Measurements from ENCODE around the gene KCNMA1. TPM values are rescaled to one million over a fixed set of nuclear protein-coding genes. Genes with fewer than 3 reads are reported as not detected.

The KCNMA1 gene
- total RNA-seq, 1 experiment from 2014 or later, result 31.3 TPM

- no peaks in the 10 kb centered on the region for H4K20me1 ChIP-seq (ENCODE audit: insufficient read depth, low read depth, low read length)
- peak overlapping the region; percentile 64 for H3K4me2 ChIP-seq (ENCODE audit: low read depth, low read length, poor library complexity, severe bottlenecking)
- H3K9me2 ChIP-seq (replicated peaks; ENCODE audit: insufficient read depth, low read length), result no peaks in the 10 kb centered on the region
- DNase-seq, result peak; percentile 85
- H3K79me2 ChIP-seq (ENCODE audit: low read length), result no peaks in the 10 kb centered on the region
- peak overlapping the region; percentile 58 for H3K9ac ChIP-seq (ENCODE audit: low read length)
- peak overlapping the region; percentile 94 for H3K27ac ChIP-seq (ENCODE audit: low read length)
- H3K9me3 ChIP-seq (ENCODE audit: low read length), result no peaks in the 10 kb centered on the region
- peak overlapping the region; percentile 35 for H3K4me3 ChIP-seq (ENCODE audit: low read length)
- no peaks in the 10 kb centered on the region; the same call in 1 of the 2 replicates for H3K36me3 ChIP-seq (ENCODE audit: insufficient read depth, low read length)
- H2AFZ ChIP-seq (ENCODE audit: low read length), result no peak overlapping the region
- H3K4me1 ChIP-seq (ENCODE audit: low read length), result peaks cover 57% of the 10 kb centered on the region
- no peaks in the 10 kb centered on the region for H3K27me3 ChIP-seq (ENCODE audit: low read length)
These were observed 98.3 kb downstream of the KCNMA1 start for GRCh38 chr10:77539147-77539935.

GRCh38 chr10:77537720-77538373 is 99.8 kb downstream of the KCNMA1 start:
- Histone ChIP-seq H3K9me3 (ENCODE audit: low read length) (no peaks in the 10 kb centered on the region), H3K9me2 (replicated peaks; ENCODE audit: insufficient read depth, low read length) (no peaks in the 10 kb centered on the region), H4K20me1 (ENCODE audit: insufficient read depth, low read depth, low read length) (no peaks in the 10 kb centered on the region), H3K36me3 (ENCODE audit: insufficient read depth, low read length) (no peaks in the 10 kb centered on the region), H3K4me1 (ENCODE audit: low read length) (peaks cover 59% of the 10 kb centered on the region), H3K79me2 (ENCODE audit: low read length) (no peaks in the 10 kb centered on the region), H3K9ac (ENCODE audit: low read length) (no peak overlapping the region), H3K4me2 (ENCODE audit: low read depth, low read length, poor library complexity, severe bottlenecking) (no peak overlapping the region), H3K27ac (ENCODE audit: low read length) (no peak overlapping the region), H3K4me3 (ENCODE audit: low read length) (no peak overlapping the region), H2AFZ (ENCODE audit: low read length) (no peak overlapping the region), H3K27me3 (ENCODE audit: low read length) (no peaks in the 10 kb centered on the region)
- no peak for DNase-seq

GRCh38 chr10:77537071-77537470 is 100.5 kb downstream of the KCNMA1 start:
- DNase-seq, result no peak
- Histone ChIP-seq H3K9me3 (ENCODE audit: low read length) (no peaks in the 10 kb centered on the region), H3K36me3 (ENCODE audit: insufficient read depth, low read length) (no peaks in the 10 kb centered on the region), H3K27me3 (ENCODE audit: low read length) (no peaks in the 10 kb centered on the region), H2AFZ (ENCODE audit: low read length) (no peak overlapping the region), H3K79me2 (ENCODE audit: low read length) (no peaks in the 10 kb centered on the region), H3K4me1 (ENCODE audit: low read length) (peaks cover 59% of the 10 kb centered on the region), H3K9me2 (replicated peaks; ENCODE audit: insufficient read depth, low read length) (no peaks in the 10 kb centered on the region), H3K27ac (ENCODE audit: low read length) (no peak overlapping the region), H3K4me2 (ENCODE audit: low read depth, low read length, poor library complexity, severe bottlenecking) (no peak overlapping the region), H3K9ac (ENCODE audit: low read length) (no peak overlapping the region), H4K20me1 (ENCODE audit: insufficient read depth, low read depth, low read length) (no peaks in the 10 kb centered on the region), H3K4me3 (ENCODE audit: low read length) (no peak overlapping the region)

- H3K9me3 ChIP-seq (ENCODE audit: low read length), result no peaks in the 10 kb centered on the region
- no peaks in the 10 kb centered on the region for H3K79me2 ChIP-seq (ENCODE audit: low read length)
- no peaks in the 10 kb centered on the region for H3K27me3 ChIP-seq (ENCODE audit: low read length)
- no peaks in the 10 kb centered on the region for H3K36me3 ChIP-seq (ENCODE audit: insufficient read depth, low read length)
- no peak overlapping the region for H3K9ac ChIP-seq (ENCODE audit: low read length)
- no peak overlapping the region for H3K4me3 ChIP-seq (ENCODE audit: low read length)
- H2AFZ ChIP-seq (ENCODE audit: low read length), result no peak overlapping the region
- no peak overlapping the region for H3K4me2 ChIP-seq (ENCODE audit: low read depth, low read length, poor library complexity, severe bottlenecking)
- H3K9me2 ChIP-seq (replicated peaks; ENCODE audit: insufficient read depth, low read length), result no peaks in the 10 kb centered on the region
- DNase-seq, result no peak
- H3K4me1 ChIP-seq (ENCODE audit: low read length), result peaks cover 59% of the 10 kb centered on the region
- no peak overlapping the region for H3K27ac ChIP-seq (ENCODE audit: low read length)
- H4K20me1 ChIP-seq (ENCODE audit: insufficient read depth, low read depth, low read length), result no peaks in the 10 kb centered on the region
These were observed 103.7 kb downstream of the KCNMA1 start for GRCh38 chr10:77533887-77534278.

GRCh38 chr10:77533146-77533886 is 104.3 kb downstream of the KCNMA1 start:
- no peaks in the 10 kb centered on the region for H3K79me2 ChIP-seq (ENCODE audit: low read length)
- no peak overlapping the region for H3K4me2 ChIP-seq (ENCODE audit: low read depth, low read length, poor library complexity, severe bottlenecking)
- no peak overlapping the region for H3K9ac ChIP-seq (ENCODE audit: low read length)
- no peak overlapping the region for H3K27ac ChIP-seq (ENCODE audit: low read length)
- no peaks in the 10 kb centered on the region for H3K9me3 ChIP-seq (ENCODE audit: low read length)
- H3K4me3 ChIP-seq (ENCODE audit: low read length), result no peak overlapping the region
- H3K9me2 ChIP-seq (replicated peaks; ENCODE audit: insufficient read depth, low read length), result no peaks in the 10 kb centered on the region
- H3K4me1 ChIP-seq (ENCODE audit: low read length), result peaks cover 58% of the 10 kb centered on the region
- no peak for DNase-seq
- H4K20me1 ChIP-seq (ENCODE audit: insufficient read depth, low read depth, low read length), result no peaks in the 10 kb centered on the region
- H2AFZ ChIP-seq (ENCODE audit: low read length), result no peak overlapping the region
- H3K36me3 ChIP-seq (ENCODE audit: insufficient read depth, low read length), result no peaks in the 10 kb centered on the region
- H3K27me3 ChIP-seq (ENCODE audit: low read length), result no peaks in the 10 kb centered on the region

GRCh38 chr10:77532068-77532467 is 105.5 kb downstream of the KCNMA1 start:
- Histone ChIP-seq H4K20me1 (ENCODE audit: insufficient read depth, low read depth, low read length) (no peaks in the 10 kb centered on the region), H3K4me2 (ENCODE audit: low read depth, low read length, poor library complexity, severe bottlenecking) (peak overlapping the region; percentile 36), H3K4me3 (ENCODE audit: low read length) (no peak overlapping the region), H3K79me2 (ENCODE audit: low read length) (no peaks in the 10 kb centered on the region), H3K9me2 (replicated peaks; ENCODE audit: insufficient read depth, low read length) (no peaks in the 10 kb centered on the region), H3K27ac (ENCODE audit: low read length) (no peak overlapping the region), H3K36me3 (ENCODE audit: insufficient read depth, low read length) (no peaks in the 10 kb centered on the region), H2AFZ (ENCODE audit: low read length) (peak overlapping the region; percentile 1; the same call in 1 of the 2 replicates), H3K9me3 (ENCODE audit: low read length) (no peaks in the 10 kb centered on the region), H3K27me3 (ENCODE audit: low read length) (no peaks in the 10 kb centered on the region), H3K4me1 (ENCODE audit: low read length) (peaks cover 66% of the 10 kb centered on the region), H3K9ac (ENCODE audit: low read length) (peak overlapping the region; percentile 32)
- no peak for DNase-seq

- no peak overlapping the region for H3K27ac ChIP-seq (ENCODE audit: low read length)
- H4K20me1 ChIP-seq (ENCODE audit: insufficient read depth, low read depth, low read length), result no peaks in the 10 kb centered on the region
- H2AFZ ChIP-seq (ENCODE audit: low read length), result peak overlapping the region; percentile 1; the same call in 1 of the 2 replicates
- H3K9me3 ChIP-seq (ENCODE audit: low read length), result no peaks in the 10 kb centered on the region
- peak overlapping the region; percentile 36 for H3K4me2 ChIP-seq (ENCODE audit: low read depth, low read length, poor library complexity, severe bottlenecking)
- H3K9ac ChIP-seq (ENCODE audit: low read length), result peak overlapping the region; percentile 32
- H3K27me3 ChIP-seq (ENCODE audit: low read length), result no peaks in the 10 kb centered on the region
- no peaks in the 10 kb centered on the region for H3K9me2 ChIP-seq (replicated peaks; ENCODE audit: insufficient read depth, low read length)
- no peaks in the 10 kb centered on the region for H3K79me2 ChIP-seq (ENCODE audit: low read length)
- peak; percentile 73 for DNase-seq
- peaks cover 71% of the 10 kb centered on the region for H3K4me1 ChIP-seq (ENCODE audit: low read length)
- H3K36me3 ChIP-seq (ENCODE audit: insufficient read depth, low read length), result no peaks in the 10 kb centered on the region
- peak overlapping the region; percentile 24; the same call in 1 of the 2 replicates for H3K4me3 ChIP-seq (ENCODE audit: low read length)
These were observed 106.1 kb downstream of the KCNMA1 start for GRCh38 chr10:77531441-77532001.

GRCh38 chr10:77530011-77530410 is 107.6 kb downstream of the KCNMA1 start:
- no peaks in the 10 kb centered on the region for H3K9me2 ChIP-seq (replicated peaks; ENCODE audit: insufficient read depth, low read length)

More at GRCh38 chr10:77530011-77530410, 107.6 kb downstream of the KCNMA1 start:
- no peaks in the 10 kb centered on the region for H3K27me3 ChIP-seq (ENCODE audit: low read length)
- H3K4me2 ChIP-seq (ENCODE audit: low read depth, low read length, poor library complexity, severe bottlenecking), result no peak overlapping the region
- DNase-seq, result no peak
- H3K4me1 ChIP-seq (ENCODE audit: low read length), result peaks cover 84% of the 10 kb centered on the region
- H3K27ac ChIP-seq (ENCODE audit: low read length), result no peak overlapping the region
- H3K79me2 ChIP-seq (ENCODE audit: low read length), result no peaks in the 10 kb centered on the region
- no peaks in the 10 kb centered on the region for H4K20me1 ChIP-seq (ENCODE audit: insufficient read depth, low read depth, low read length)
- no peak overlapping the region for H3K9ac ChIP-seq (ENCODE audit: low read length)
- H3K36me3 ChIP-seq (ENCODE audit: insufficient read depth, low read length), result no peaks in the 10 kb centered on the region
- H3K4me3 ChIP-seq (ENCODE audit: low read length), result no peak overlapping the region
- no peaks in the 10 kb centered on the region for H3K9me3 ChIP-seq (ENCODE audit: low read length)
- no peak overlapping the region for H2AFZ ChIP-seq (ENCODE audit: low read length)
